Fibroblast of villous mesenchyme (primary cell): ENCODE data around the gene MSI2. TPM values are rescaled to one million over a fixed set of nuclear protein-coding genes. Genes with fewer than 3 reads are reported as not detected.

ENCODE experiments used
- DNase-seq: peaks from one replicate; pipeline ENCODE4 v3.0.0-alpha.2; 2010; ENCODE audit warnings: low read depth
- H3K4me3 ChIP-seq: 2 replicates; pipeline ENCODE4 v1.5.1; 2011; ENCODE audit warnings: low read depth, mild to moderate bottlenecking, low read length
- CTCF ChIP-seq: IDR thresholded peaks from 2 replicates; pipeline ENCODE4 v1.5.1; 2012; ENCODE audit warnings: low read depth, mild to moderate bottlenecking, low read length; ENCODE audit not compliant: insufficient read depth
- total RNA-seq: library from RNA; depleted of rRNA; stranded (reverse); fragments of >200 nt; gene quantifications from 2 replicates; pipeline ENCODE4 v1.2.3, GENCODE V29; 2012

MSI2 gene
- total RNA-seq, 1 donor: 50.1 TPM

GRCh38 chr17:57622683-57623433 lies 366.5 kb downstream of the MSI2 start:
- H3K4me3 ChIP-seq: no peak overlapping the region
- no peak for TF ChIP-seq CTCF
- DNase-seq: peak; percentile 73

DNA sequence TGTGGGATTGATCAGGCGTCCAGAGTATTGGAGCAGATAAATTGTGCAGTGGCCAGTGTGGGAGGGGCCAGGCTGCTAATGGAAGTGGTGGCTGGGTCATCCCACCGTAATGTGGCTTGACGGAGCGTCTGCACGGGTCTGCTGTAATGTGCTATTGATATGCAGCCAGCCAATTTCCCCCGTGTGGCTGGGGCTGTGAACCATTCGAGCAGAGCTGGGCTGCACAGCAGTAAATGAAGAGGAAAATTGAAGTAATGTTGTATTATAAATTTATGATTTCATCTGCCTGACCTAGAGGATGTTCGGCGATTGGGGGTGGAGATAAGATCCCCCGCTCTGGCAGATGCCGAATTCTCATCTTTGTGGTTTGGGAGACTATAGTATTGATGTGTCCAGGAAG lies 367.3 kb downstream of the MSI2 start:
- no peak overlapping the region for H3K4me3 ChIP-seq
- no peak for TF ChIP-seq CTCF
- DNase-seq: no peak

- no peak overlapping the region for H3K4me3 ChIP-seq
- no peak for TF ChIP-seq CTCF
- DNase-seq: no peak
Measured at GRCh38 chr17:57624386-57624785, 368.1 kb downstream of the MSI2 start.

GRCh38 chr17:57625511-57625910 lies 369.2 kb downstream of the MSI2 start:
- peak; percentile 12 for DNase-seq
- no peak for TF ChIP-seq CTCF
- H3K4me3 ChIP-seq: no peak overlapping the region

DNA sequence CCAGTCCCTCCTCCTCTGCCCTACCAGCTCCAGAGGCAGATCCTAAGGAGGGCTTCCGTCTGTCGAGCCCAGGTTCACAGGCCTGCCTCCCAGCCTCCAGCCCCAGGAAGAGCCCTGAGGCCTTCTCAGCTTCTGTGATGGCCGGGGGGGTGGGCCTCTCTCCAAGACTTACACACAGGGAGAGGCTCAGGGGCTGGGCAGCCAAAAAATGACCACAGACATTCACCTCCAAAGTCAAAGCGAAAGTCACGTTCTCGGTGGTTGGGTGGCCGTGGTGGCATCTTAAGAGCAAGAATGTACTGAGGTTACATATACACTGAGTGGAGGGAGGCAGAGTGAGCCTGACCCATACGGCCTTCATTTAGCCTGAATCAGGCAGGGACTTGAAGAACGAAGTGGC lies 369.6 kb downstream of the MSI2 start:
- TF ChIP-seq CTCF: no peak
- no peak for DNase-seq
- no peak overlapping the region for H3K4me3 ChIP-seq

DNA sequence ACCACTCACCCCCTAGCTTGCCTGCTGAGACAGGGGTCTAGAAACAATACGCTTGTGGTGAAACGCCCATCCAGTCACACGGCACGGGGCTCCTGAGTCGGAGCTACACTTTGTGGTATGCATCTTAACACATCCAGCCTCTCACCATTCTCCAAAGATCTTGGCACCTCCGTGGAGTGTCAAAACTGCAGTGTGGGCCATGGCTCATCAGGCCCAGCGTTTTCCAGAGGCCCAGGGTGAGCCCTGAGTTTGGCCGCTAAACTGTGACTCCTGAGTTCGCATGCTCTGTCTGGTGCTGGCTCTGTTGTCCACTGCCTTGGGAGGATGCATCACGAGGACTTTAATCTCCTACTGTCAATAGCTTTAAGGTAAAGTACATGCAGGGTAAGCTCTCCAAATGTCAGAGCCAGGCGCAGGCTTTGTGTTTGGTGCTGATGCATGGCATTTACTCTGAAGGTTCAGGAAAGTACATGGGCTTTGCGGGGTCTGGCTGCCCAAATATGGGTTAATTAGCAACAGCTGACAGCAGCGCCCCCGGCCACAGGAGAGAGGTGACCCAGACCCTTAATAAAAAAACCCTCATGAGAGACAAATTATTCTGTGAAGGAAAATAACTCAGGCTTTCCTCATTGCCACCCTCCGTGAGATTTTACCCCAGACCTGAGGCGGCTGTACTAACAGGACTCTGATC lies 370.3 kb downstream of the MSI2 start:
- no peak for DNase-seq

More for the DNA sequence above, 370.3 kb downstream of the MSI2 start:
- no peak overlapping the region for H3K4me3 ChIP-seq
- TF ChIP-seq CTCF: no peak
